SK-N-SH treated with all-trans-retinoic acid at 6 μM for 48 hours (cell line): ENCODE results near the gene CRYL1.

ENCODE experiments used
- ATAC-seq: fragments of 200-7000 bp; cut with Tn5 transposase; 3 replicates; pipeline ENCODE4 v1.9.1; 2020; ENCODE audit warnings: mild to moderate bottlenecking, moderate library complexity
- ARNTL ChIP-seq: fragments of 450-650 bp; formaldehyde crosslinking; IDR thresholded peaks from 2 replicates; pipeline ENCODE4 v1.5.0; 2020; ENCODE audit warnings: low read depth, mild to moderate bottlenecking, moderate library complexity, borderline replicate concordance
- BACH2 ChIP-seq: fragments of 250-450 bp; sonication (Bioruptor Pico); IDR thresholded peaks from 2 replicates; pipeline ENCODE4 v1.9.0; 2021; ENCODE audit warnings: mild to moderate bottlenecking, borderline replicate concordance
- CSDC2 ChIP-seq: fragments of 250-450 bp; sonication (Bioruptor Pico); IDR thresholded peaks from 2 replicates; pipeline ENCODE4 v1.5.0; 2020; ENCODE audit warnings: mild to moderate bottlenecking, moderate library complexity
- GLIS3 ChIP-seq: fragments of 250-450 bp; sonication (Bioruptor Pico); IDR thresholded peaks from 2 replicates; pipeline ENCODE4 v1.5.0; 2020; ENCODE audit warnings: mild to moderate bottlenecking, moderate library complexity
- OSR1 ChIP-seq: fragments of 250-450 bp; sonication (Bioruptor Pico); IDR thresholded peaks from 2 replicates; pipeline ENCODE4 v1.8.0; 2022; ENCODE audit warnings: moderate library complexity, mild to moderate bottlenecking, inconsistent platforms
- PPARA ChIP-seq: fragments of 250-450 bp; sonication (Bioruptor Pico); IDR thresholded peaks from 2 replicates; pipeline ENCODE4 v1.5.0; 2020; ENCODE audit warnings: mild to moderate bottlenecking, borderline replicate concordance
- RARB ChIP-seq: fragments of 250-450 bp; sonication (Bioruptor Pico); IDR thresholded peaks from 2 replicates; pipeline ENCODE4 v1.8.0; 2021; ENCODE audit warnings: mild to moderate bottlenecking, moderate library complexity
- SNAI2 ChIP-seq: fragments of 250-450 bp; sonication (Bioruptor Pico); IDR thresholded peaks from 2 replicates; pipeline ENCODE4 v1.5.0; 2020; ENCODE audit warnings: mild to moderate bottlenecking, moderate library complexity
- TCF4 ChIP-seq: fragments of 250-450 bp; sonication (Bioruptor Pico); IDR thresholded peaks from 2 replicates; pipeline ENCODE4 v1.8.0; 2021; ENCODE audit warnings: mild to moderate bottlenecking, moderate library complexity, borderline replicate concordance
- TOX ChIP-seq: fragments of 250-450 bp; sonication (Bioruptor Pico); IDR thresholded peaks from 2 replicates; pipeline ENCODE4 v1.8.0; 2021; ENCODE audit warnings: mild to moderate bottlenecking, moderate library complexity, borderline replicate concordance
- ZC3H10 ChIP-seq: fragments of 250-450 bp; sonication (Bioruptor Pico); IDR thresholded peaks from 2 replicates; pipeline ENCODE4 v1.5.1; 2021; ENCODE audit warnings: mild to moderate bottlenecking, moderate library complexity
- ZFP3 ChIP-seq: fragments of 250-450 bp; sonication (Bioruptor Pico); IDR thresholded peaks from 2 replicates; pipeline ENCODE4 v1.5.0; 2020; ENCODE audit warnings: mild to moderate bottlenecking, moderate library complexity
- ZFP30 ChIP-seq: fragments of 450-650 bp; formaldehyde crosslinking; IDR thresholded peaks from 2 replicates; pipeline ENCODE4 v1.5.0; 2022; ENCODE audit warnings: mild to moderate bottlenecking, moderate library complexity
- ZNF565 ChIP-seq: fragments of 450-650 bp; formaldehyde crosslinking; conservative IDR thresholded peaks from 2 replicates; pipeline ENCODE4 v1.5.0; 2020; ENCODE audit warnings: low read depth, mild to moderate bottlenecking, moderate library complexity
- ZNF70 ChIP-seq: fragments of 450-650 bp; formaldehyde crosslinking; IDR thresholded peaks from 2 replicates; pipeline ENCODE4 v1.5.0; 2020; ENCODE audit warnings: mild to moderate bottlenecking, moderate library complexity
- TF ChIP-seq, protein P1 (sequence below): fragments of 250-450 bp; sonication (Bioruptor Pico); IDR thresholded peaks from 2 replicates; pipeline ENCODE4 v1.8.0; 2020; ENCODE audit warnings: mild to moderate bottlenecking, moderate library complexity, borderline replicate concordance
- TF ChIP-seq, protein P2 (sequence below): fragments of 250-450 bp; sonication (Bioruptor Pico); IDR thresholded peaks from 2 replicates; pipeline ENCODE4 v1.5.1; 2020; ENCODE audit warnings: low read depth, mild to moderate bottlenecking, moderate library complexity
- TF ChIP-seq, protein P3 (sequence below): fragments of 250-450 bp; sonication (Bioruptor Pico); IDR thresholded peaks from 2 replicates; pipeline ENCODE4 v1.8.0; 2021; ENCODE audit warnings: low read depth, mild to moderate bottlenecking, moderate library complexity, borderline replicate concordance
- TF ChIP-seq, protein P4 (sequence below): fragments of 250-450 bp; sonication (Bioruptor Pico); IDR thresholded peaks from 2 replicates; pipeline ENCODE4 v1.5.1; 2021; ENCODE audit warnings: mild to moderate bottlenecking, moderate library complexity
- TF ChIP-seq, protein P5 (sequence below): fragments of 250-450 bp; sonication (Bioruptor Pico); IDR thresholded peaks from 2 replicates; pipeline ENCODE4 v1.5.0; 2020; ENCODE audit warnings: mild to moderate bottlenecking, moderate library complexity

Gene CRYL1

DNA sequence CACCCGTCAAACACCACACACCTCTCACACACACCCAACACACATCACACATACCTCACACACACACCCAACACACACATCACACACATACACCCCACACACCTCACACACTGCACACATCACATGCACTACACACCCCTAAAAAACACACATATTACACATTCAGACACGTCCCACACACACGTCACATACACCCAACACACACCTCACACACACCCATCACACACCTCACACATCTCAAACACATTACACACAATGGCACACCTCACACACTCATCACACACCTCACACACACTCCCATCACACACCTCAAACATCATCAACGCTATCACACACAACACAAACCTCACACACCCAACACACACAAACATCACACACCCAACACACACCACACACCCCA, 133.1 kb downstream of the CRYL1 start:
- TF ChIP-seq ARNTL (CRISPR knock-in tag) = no peak
- TF ChIP-seq RARB (CRISPR knock-in tag) = no peak
- TF ChIP-seq, protein P1, sequence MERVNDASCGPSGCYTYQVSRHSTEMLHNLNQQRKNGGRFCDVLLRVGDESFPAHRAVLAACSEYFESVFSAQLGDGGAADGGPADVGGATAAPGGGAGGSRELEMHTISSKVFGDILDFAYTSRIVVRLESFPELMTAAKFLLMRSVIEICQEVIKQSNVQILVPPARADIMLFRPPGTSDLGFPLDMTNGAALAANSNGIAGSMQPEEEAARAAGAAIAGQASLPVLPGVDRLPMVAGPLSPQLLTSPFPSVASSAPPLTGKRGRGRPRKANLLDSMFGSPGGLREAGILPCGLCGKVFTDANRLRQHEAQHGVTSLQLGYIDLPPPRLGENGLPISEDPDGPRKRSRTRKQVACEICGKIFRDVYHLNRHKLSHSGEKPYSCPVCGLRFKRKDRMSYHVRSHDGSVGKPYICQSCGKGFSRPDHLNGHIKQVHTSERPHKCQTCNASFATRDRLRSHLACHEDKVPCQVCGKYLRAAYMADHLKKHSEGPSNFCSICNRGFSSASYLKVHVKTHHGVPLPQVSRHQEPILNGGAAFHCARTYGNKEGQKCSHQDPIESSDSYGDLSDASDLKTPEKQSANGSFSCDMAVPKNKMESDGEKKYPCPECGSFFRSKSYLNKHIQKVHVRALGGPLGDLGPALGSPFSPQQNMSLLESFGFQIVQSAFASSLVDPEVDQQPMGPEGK (CRISPR knock-in tag) = no peak
- TF ChIP-seq ZC3H10 = no peak
- no peak for TF ChIP-seq TOX (CRISPR knock-in tag)
- no peak for TF ChIP-seq GLIS3 (CRISPR knock-in tag)
- TF ChIP-seq ZNF565 (CRISPR knock-in tag) = no peak
- TF ChIP-seq TCF4 = no peak
- TF ChIP-seq, protein P2, sequence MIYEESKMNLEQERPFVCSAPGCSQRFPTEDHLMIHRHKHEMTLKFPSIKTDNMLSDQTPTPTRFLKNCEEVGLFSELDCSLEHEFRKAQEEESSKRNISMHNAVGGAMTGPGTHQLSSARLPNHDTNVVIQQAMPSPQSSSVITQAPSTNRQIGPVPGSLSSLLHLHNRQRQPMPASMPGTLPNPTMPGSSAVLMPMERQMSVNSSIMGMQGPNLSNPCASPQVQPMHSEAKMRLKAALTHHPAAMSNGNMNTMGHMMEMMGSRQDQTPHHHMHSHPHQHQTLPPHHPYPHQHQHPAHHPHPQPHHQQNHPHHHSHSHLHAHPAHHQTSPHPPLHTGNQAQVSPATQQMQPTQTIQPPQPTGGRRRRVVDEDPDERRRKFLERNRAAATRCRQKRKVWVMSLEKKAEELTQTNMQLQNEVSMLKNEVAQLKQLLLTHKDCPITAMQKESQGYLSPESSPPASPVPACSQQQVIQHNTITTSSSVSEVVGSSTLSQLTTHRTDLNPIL (CRISPR knock-in tag) = no peak
- no peak for TF ChIP-seq ZNF70 (CRISPR knock-in tag)
- TF ChIP-seq ZFP30 (CRISPR knock-in tag) = no peak
- no peak for TF ChIP-seq SNAI2 (CRISPR knock-in tag)
- no peak for TF ChIP-seq BACH2 (CRISPR knock-in tag)
- TF ChIP-seq, protein P3, sequence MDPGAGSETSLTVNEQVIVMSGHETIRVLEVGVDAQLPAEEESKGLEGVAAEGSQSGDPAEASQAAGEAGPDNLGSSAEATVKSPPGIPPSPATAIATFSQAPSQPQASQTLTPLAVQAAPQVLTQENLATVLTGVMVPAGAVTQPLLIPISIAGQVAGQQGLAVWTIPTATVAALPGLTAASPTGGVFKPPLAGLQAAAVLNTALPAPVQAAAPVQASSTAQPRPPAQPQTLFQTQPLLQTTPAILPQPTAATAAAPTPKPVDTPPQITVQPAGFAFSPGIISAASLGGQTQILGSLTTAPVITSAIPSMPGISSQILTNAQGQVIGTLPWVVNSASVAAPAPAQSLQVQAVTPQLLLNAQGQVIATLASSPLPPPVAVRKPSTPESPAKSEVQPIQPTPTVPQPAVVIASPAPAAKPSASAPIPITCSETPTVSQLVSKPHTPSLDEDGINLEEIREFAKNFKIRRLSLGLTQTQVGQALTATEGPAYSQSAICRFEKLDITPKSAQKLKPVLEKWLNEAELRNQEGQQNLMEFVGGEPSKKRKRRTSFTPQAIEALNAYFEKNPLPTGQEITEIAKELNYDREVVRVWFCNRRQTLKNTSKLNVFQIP (CRISPR knock-in tag) = no peak
- no peak for TF ChIP-seq ZFP3 (CRISPR knock-in tag)
- TF ChIP-seq, protein P4, sequence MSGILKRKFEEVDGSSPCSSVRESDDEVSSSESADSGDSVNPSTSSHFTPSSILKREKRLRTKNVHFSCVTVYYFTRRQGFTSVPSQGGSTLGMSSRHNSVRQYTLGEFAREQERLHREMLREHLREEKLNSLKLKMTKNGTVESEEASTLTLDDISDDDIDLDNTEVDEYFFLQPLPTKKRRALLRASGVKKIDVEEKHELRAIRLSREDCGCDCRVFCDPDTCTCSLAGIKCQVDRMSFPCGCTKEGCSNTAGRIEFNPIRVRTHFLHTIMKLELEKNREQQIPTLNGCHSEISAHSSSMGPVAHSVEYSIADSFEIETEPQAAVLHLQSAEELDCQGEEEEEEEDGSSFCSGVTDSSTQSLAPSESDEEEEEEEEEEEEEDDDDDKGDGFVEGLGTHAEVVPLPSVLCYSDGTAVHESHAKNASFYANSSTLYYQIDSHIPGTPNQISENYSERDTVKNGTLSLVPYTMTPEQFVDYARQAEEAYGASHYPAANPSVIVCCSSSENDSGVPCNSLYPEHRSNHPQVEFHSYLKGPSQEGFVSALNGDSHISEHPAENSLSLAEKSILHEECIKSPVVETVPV = no peak
- TF ChIP-seq, protein P5, sequence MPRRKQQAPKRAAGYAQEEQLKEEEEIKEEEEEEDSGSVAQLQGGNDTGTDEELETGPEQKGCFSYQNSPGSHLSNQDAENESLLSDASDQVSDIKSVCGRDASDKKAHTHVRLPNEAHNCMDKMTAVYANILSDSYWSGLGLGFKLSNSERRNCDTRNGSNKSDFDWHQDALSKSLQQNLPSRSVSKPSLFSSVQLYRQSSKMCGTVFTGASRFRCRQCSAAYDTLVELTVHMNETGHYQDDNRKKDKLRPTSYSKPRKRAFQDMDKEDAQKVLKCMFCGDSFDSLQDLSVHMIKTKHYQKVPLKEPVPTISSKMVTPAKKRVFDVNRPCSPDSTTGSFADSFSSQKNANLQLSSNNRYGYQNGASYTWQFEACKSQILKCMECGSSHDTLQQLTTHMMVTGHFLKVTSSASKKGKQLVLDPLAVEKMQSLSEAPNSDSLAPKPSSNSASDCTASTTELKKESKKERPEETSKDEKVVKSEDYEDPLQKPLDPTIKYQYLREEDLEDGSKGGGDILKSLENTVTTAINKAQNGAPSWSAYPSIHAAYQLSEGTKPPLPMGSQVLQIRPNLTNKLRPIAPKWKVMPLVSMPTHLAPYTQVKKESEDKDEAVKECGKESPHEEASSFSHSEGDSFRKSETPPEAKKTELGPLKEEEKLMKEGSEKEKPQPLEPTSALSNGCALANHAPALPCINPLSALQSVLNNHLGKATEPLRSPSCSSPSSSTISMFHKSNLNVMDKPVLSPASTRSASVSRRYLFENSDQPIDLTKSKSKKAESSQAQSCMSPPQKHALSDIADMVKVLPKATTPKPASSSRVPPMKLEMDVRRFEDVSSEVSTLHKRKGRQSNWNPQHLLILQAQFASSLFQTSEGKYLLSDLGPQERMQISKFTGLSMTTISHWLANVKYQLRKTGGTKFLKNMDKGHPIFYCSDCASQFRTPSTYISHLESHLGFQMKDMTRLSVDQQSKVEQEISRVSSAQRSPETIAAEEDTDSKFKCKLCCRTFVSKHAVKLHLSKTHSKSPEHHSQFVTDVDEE (CRISPR knock-in tag) = no peak
- TF ChIP-seq OSR1 (CRISPR knock-in tag) = no peak
- no peak for ATAC-seq

DNA sequence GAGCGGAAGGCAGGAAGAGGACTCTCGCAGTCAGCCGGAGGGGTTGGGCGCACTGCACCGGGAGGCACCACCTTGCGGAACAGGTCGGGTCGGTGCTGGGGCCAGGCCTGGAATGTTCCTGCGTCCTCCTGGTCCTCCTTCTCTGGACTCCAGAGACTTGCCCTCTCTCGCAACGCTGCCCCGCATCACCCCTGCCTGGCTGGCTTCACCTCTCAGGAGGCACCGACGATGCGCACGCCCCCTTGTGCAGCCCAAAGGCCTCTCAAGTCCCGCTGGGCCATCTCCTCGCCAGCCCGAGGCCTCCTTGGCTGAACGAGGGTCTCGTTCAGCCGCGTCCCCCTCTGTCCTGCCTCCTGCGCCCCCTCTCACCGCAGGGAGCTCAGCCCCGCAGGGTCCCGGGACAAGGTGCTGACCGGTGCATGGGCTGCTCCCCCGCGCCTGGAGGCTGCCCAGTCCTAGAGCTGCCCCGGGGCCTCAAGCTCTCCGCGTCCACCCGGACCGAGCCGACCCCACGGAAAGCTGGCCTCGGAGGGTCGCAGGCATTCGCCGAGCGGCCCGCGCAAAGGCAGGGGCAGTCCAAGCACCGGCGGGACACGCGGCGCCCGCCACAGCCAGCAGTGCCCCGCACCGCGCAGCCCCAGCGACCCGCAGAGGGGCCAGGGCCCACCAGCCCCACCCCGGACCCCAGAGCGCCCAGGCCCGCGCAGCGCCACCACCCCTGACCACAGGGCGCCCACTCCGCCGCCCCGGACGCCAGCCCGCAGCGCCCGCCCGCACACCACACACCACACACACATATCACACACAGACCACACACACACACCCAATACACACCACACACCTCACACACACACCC, 133.8 kb downstream of the CRYL1 start:
- no peak for TF ChIP-seq RARB (CRISPR knock-in tag)
- no peak for TF ChIP-seq BACH2 (CRISPR knock-in tag)
- TF ChIP-seq ZNF70 (CRISPR knock-in tag) = no peak
- TF ChIP-seq, protein P4 = no peak
- TF ChIP-seq TCF4 = no peak
- no peak for TF ChIP-seq ZNF565 (CRISPR knock-in tag)
- no peak for TF ChIP-seq ZFP3 (CRISPR knock-in tag)
- TF ChIP-seq ZC3H10 = no peak
- no peak for TF ChIP-seq CSDC2 (CRISPR knock-in tag)
- TF ChIP-seq ZFP30 (CRISPR knock-in tag) = no peak
- TF ChIP-seq, protein P3 (CRISPR knock-in tag) = no peak
- no peak for TF ChIP-seq PPARA
- TF ChIP-seq SNAI2 (CRISPR knock-in tag) = no peak
- TF ChIP-seq, protein P5 (CRISPR knock-in tag) = no peak
- TF ChIP-seq, all 23 proteins: peak for 0

More for the DNA sequence above, 133.8 kb downstream of the CRYL1 start:
- ATAC-seq = no peak; the same call in 2 of the 3 replicates
